ENCODE results near the gene DIAPH3. TPM values are rescaled to one million over a fixed set of nuclear protein-coding genes. Genes with fewer than 3 reads are reported as not detected.

DIAPH3 gene
- total RNA-seq, 3 donors from 2014 or later, result 2.1 to 4.0 (median 3.7) TPM

- Mint-ChIP-seq H3K9me3 (no peaks in the 10 kb centered on the region), H3K36me3 (ENCODE audit: insufficient read depth) (no peaks in the 10 kb centered on the region), H3K4me3 (no peak overlapping the region), H3K27me3 (ENCODE audit: low read depth) (no peaks in the 10 kb centered on the region), H3K4me1 (ENCODE audit: low read depth) (peaks cover 5% of the 10 kb centered on the region)
- no peak for ATAC-seq
- no peak for DNase-seq
Observed at GRCh38 chr13:60137911-60138560, 25.7 kb downstream of the DIAPH3 start.

- no peak for DNase-seq
- H3K27me3 Mint-ChIP-seq (ENCODE audit: low read depth), result no peaks in the 10 kb centered on the region
- ATAC-seq, result no peak
- H3K9me3 Mint-ChIP-seq, result no peaks in the 10 kb centered on the region
- H3K4me3 Mint-ChIP-seq, result no peak overlapping the region
- H3K36me3 Mint-ChIP-seq (ENCODE audit: insufficient read depth), result no peaks in the 10 kb centered on the region
- peaks cover 5% of the 10 kb centered on the region for H3K4me1 Mint-ChIP-seq (ENCODE audit: low read depth)
Observed at GRCh38 chr13:60135344-60135743, 28.4 kb downstream of the DIAPH3 start.

GRCh38 chr13:60134376-60134775 lies 29.4 kb downstream of the DIAPH3 start:
- Mint-ChIP-seq H3K9me3 (no peaks in the 10 kb centered on the region), H3K4me1 (ENCODE audit: low read depth) (peaks cover 5% of the 10 kb centered on the region), H3K36me3 (ENCODE audit: insufficient read depth) (no peaks in the 10 kb centered on the region), H3K4me3 (no peak overlapping the region), H3K27me3 (ENCODE audit: low read depth) (no peaks in the 10 kb centered on the region)
- DNase-seq (no peak), ATAC-seq (no peak)

- DNase-seq (no peak), ATAC-seq (no peak)
- Mint-ChIP-seq H3K4me1 (ENCODE audit: low read depth) (no peaks in the 10 kb centered on the region), H3K4me3 (no peak overlapping the region), H3K9me3 (peaks cover 12% of the 10 kb centered on the region), H3K27me3 (ENCODE audit: low read depth) (no peaks in the 10 kb centered on the region), H3K36me3 (ENCODE audit: insufficient read depth) (peaks cover 2% of the 10 kb centered on the region)
Observed at GRCh38 chr13:60121337-60121687, 42.4 kb downstream of the DIAPH3 start.

GRCh38 chr13:60120617-60121336 lies 43.0 kb downstream of the DIAPH3 start:
- no peak overlapping the region for H3K4me3 Mint-ChIP-seq
- H3K9me3 Mint-ChIP-seq, result peaks cover 8% of the 10 kb centered on the region
- no peak for ATAC-seq
- H3K27me3 Mint-ChIP-seq (ENCODE audit: low read depth), result no peaks in the 10 kb centered on the region
- H3K4me1 Mint-ChIP-seq (ENCODE audit: low read depth), result no peaks in the 10 kb centered on the region
- no peaks in the 10 kb centered on the region for H3K36me3 Mint-ChIP-seq (ENCODE audit: insufficient read depth)
- DNase-seq, result no peak

GRCh38 chr13:60118696-60119400 lies 44.9 kb downstream of the DIAPH3 start:
- Mint-ChIP-seq H3K36me3 (ENCODE audit: insufficient read depth) (no peaks in the 10 kb centered on the region), H3K9me3 (peaks cover 16% of the 10 kb centered on the region), H3K27me3 (ENCODE audit: low read depth) (no peaks in the 10 kb centered on the region), H3K4me1 (ENCODE audit: low read depth) (no peaks in the 10 kb centered on the region), H3K4me3 (no peak overlapping the region)
- ATAC-seq (no peak), DNase-seq (no peak)

GRCh38 chr13:60114499-60115028 lies 49.2 kb downstream of the DIAPH3 start:
- ATAC-seq, result no peak

GRCh38 chr13:60112771-60113170 lies 51.0 kb downstream of the DIAPH3 start:
- Mint-ChIP-seq H3K4me3 (no peak overlapping the region), H3K4me1 (ENCODE audit: low read depth) (no peaks in the 10 kb centered on the region), H3K27me3 (ENCODE audit: low read depth) (no peaks in the 10 kb centered on the region), H3K36me3 (ENCODE audit: insufficient read depth) (no peaks in the 10 kb centered on the region), H3K9me3 (peaks cover 16% of the 10 kb centered on the region)
- DNase-seq (no peak), ATAC-seq (no peak)

More at GRCh38 chr13:60114499-60115028, 49.2 kb downstream of the DIAPH3 start:
- no peaks in the 10 kb centered on the region for H3K27me3 Mint-ChIP-seq (ENCODE audit: low read depth)
- H3K4me3 Mint-ChIP-seq, result no peak overlapping the region
- DNase-seq, result no peak
- H3K4me1 Mint-ChIP-seq (ENCODE audit: low read depth), result no peaks in the 10 kb centered on the region
- peaks cover 20% of the 10 kb centered on the region for H3K9me3 Mint-ChIP-seq
- H3K36me3 Mint-ChIP-seq (ENCODE audit: insufficient read depth), result no peaks in the 10 kb centered on the region

- H3K36me3 Mint-ChIP-seq (ENCODE audit: insufficient read depth), result no peaks in the 10 kb centered on the region
- H3K27me3 Mint-ChIP-seq (ENCODE audit: low read depth), result no peaks in the 10 kb centered on the region
- no peak overlapping the region for H3K4me3 Mint-ChIP-seq
- no peaks in the 10 kb centered on the region for H3K4me1 Mint-ChIP-seq (ENCODE audit: low read depth)
- DNase-seq, result no peak
- ATAC-seq, result no peak
- peaks cover 16% of the 10 kb centered on the region for H3K9me3 Mint-ChIP-seq
Observed at GRCh38 chr13:60111691-60112090, 52.0 kb downstream of the DIAPH3 start.

GRCh38 chr13:60109285-60109684 lies 54.4 kb downstream of the DIAPH3 start:
- Mint-ChIP-seq H3K9me3 (peaks cover 8% of the 10 kb centered on the region), H3K27me3 (ENCODE audit: low read depth) (no peaks in the 10 kb centered on the region), H3K36me3 (ENCODE audit: insufficient read depth) (no peaks in the 10 kb centered on the region), H3K4me1 (ENCODE audit: low read depth) (no peaks in the 10 kb centered on the region), H3K4me3 (no peak overlapping the region)
- no peak for ATAC-seq
- no peak for DNase-seq

- ATAC-seq, result no peak
- Mint-ChIP-seq H3K9me3 (peaks cover 4% of the 10 kb centered on the region), H3K4me1 (ENCODE audit: low read depth) (no peaks in the 10 kb centered on the region), H3K27me3 (ENCODE audit: low read depth) (no peaks in the 10 kb centered on the region), H3K36me3 (ENCODE audit: insufficient read depth) (no peaks in the 10 kb centered on the region), H3K4me3 (no peak overlapping the region)
- DNase-seq, result no peak
Observed at GRCh38 chr13:60108589-60108988, 55.1 kb downstream of the DIAPH3 start.

GRCh38 chr13:60099631-60100420 lies 63.9 kb downstream of the DIAPH3 start:
- H3K36me3 Mint-ChIP-seq (ENCODE audit: insufficient read depth), result no peaks in the 10 kb centered on the region
- no peaks in the 10 kb centered on the region for H3K27me3 Mint-ChIP-seq (ENCODE audit: low read depth)
- H3K4me1 Mint-ChIP-seq (ENCODE audit: low read depth), result no peaks in the 10 kb centered on the region
- no peak for ATAC-seq
- H3K9me3 Mint-ChIP-seq, result no peaks in the 10 kb centered on the region
- no peak overlapping the region for H3K4me3 Mint-ChIP-seq
- no peak for DNase-seq

GRCh38 chr13:60095300-60095699 lies 68.4 kb downstream of the DIAPH3 start:
- Mint-ChIP-seq H3K4me1 (ENCODE audit: low read depth) (no peaks in the 10 kb centered on the region), H3K9me3 (no peaks in the 10 kb centered on the region), H3K36me3 (ENCODE audit: insufficient read depth) (no peaks in the 10 kb centered on the region), H3K27me3 (ENCODE audit: low read depth) (no peaks in the 10 kb centered on the region), H3K4me3 (no peak overlapping the region)
- DNase-seq (no peak), ATAC-seq (no peak)
